Hypothalamus (tissue), 51 donors: ENCODE results near the gene CDH3.

Experiments used
- DNase-seq, 51 donors: peaks; one replicate each; lab custom pipeline; 2025; lab: John Stamatoyannopoulos, UW

The CDH3 gene

DNA sequence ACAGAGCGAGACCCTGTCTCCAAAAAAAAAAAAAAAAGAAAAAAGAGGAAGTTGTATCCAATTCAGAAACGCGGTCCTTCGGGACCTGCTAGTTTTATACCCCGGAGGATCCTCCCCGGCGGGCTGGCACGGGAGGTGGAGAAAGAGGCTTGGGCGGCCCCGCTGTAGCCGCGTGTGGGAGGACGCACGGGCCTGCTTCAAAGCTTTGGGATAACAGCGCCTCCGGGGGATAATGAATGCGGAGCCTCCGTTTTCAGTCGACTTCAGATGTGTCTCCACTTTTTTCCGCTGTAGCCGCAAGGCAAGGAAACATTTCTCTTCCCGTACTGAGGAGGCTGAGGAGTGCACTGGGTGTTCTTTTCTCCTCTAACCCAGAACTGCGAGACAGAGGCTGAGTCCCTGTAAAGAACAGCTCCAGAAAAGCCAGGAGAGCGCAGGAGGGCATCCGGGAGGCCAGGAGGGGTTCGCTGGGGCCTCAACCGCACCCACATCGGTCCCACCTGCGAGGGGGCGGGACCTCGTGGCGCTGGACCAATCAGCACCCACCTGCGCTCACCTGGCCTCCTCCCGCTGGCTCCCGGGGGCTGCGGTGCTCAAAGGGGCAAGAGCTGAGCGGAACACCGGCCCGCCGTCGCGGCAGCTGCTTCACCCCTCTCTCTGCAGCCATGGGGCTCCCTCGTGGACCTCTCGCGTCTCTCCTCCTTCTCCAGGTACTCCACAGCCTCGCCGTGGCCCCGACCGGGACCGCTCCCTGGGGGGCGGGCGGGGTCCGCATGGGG, at the start of gene CDH3:
CDH3 (plus strand) TSS at position 596 of the 779 bp plus-strand sequence; CDS start at position 666, 70 bp downstream.
- peak in 3 of 51 donors; percentile 2 to 11 (median 4) for DNase-seq

- no peak for DNase-seq
These were observed 48.8 kb upstream of the CDH3 start for GRCh38 chr16:68596266-68596665.

- DNase-seq: no peak
These were observed 45.5 kb upstream of the CDH3 start for GRCh38 chr16:68599586-68599985.

DNA sequence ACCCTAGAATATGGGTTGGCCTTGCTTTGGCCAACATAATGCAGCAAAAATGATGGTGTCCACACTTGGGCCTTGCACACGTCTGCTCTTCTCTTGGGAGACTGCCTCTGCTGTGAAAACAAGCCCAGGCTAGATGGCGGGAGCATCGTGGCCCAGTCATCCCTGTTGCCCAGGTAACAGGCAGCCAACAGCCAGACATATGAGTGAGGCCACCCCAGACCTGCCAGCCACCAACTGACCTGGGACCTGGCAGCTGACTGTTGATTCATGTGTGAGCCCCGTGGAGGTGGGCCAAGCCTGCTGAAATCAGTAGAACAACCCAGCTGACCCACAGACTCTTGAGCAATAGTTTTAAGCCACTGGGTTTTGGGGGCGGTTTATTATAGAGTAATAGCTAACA, 39.4 kb upstream of the CDH3 start:
- DNase-seq: no peak

DNA sequence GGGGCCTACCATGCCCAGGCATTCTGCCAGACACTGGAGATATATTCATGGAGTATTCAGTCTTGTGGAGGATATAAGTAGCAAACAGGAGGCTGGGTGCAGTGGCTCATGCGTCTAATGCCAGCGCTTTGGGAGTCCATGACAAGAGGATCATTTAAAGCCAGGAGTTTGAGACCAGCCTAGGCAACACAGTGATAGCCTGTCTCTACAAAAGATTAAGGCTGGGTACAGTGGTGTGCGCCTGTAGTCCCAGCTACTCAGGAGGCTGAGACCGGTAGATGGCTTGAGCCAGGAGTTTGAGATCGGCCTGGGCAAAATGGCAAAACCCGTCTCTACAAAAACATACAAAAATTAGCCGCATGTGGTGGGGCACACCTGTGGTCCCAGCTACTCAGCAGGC, 37.7 kb upstream of the CDH3 start:
- DNase-seq: no peak

- no peak for DNase-seq
These were observed 36.8 kb upstream of the CDH3 start for GRCh38 chr16:68608330-68608729.

DNA sequence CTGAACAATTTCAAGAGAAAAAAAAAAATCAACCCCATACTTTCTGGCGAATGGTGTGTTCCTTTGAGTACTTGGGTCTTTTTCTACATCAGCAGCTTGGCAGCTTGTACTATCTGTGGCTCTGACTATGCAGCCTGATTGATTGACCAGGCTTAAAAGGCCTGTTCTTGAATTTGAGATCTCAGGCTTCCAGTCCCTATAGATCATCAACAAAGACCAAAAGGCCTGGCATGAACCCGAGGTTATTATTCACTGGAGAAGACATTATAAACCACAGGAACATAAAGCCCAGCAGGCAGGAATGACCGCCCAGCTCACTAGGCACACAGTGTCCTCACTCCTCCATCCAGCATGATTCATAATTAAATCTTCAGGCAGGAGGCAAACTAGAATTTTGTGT, 32.1 kb upstream of the CDH3 start:
- no peak for DNase-seq

- no peak for DNase-seq
These were observed 27.4 kb upstream of the CDH3 start for GRCh38 chr16:68617734-68618133.

DNA sequence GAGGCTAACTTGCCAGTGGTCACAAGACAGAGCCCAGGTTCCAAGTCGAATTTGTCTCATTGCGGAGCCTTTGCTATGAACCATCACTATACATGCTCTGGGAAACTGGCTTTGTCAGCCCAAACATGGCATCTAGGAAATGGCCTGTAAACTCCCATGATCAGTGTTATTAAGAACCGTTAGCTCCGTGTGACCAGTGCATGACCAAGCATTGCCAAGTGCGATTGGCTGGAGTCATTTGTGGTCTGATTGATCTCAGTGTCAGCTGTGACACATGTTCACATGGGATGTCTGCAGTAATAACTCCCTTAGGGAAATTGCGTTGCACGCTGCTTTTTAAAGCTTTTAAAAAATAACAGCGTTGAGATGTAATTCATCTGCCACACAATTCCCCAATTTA, 18.6 kb upstream of the CDH3 start:
- DNase-seq: no peak

GRCh38 chr16:68627951-68628425, 17.1 kb upstream of the CDH3 start:
- no peak for DNase-seq

GRCh38 chr16:68629351-68629910, 15.7 kb upstream of the CDH3 start:
- DNase-seq: no peak

DNA sequence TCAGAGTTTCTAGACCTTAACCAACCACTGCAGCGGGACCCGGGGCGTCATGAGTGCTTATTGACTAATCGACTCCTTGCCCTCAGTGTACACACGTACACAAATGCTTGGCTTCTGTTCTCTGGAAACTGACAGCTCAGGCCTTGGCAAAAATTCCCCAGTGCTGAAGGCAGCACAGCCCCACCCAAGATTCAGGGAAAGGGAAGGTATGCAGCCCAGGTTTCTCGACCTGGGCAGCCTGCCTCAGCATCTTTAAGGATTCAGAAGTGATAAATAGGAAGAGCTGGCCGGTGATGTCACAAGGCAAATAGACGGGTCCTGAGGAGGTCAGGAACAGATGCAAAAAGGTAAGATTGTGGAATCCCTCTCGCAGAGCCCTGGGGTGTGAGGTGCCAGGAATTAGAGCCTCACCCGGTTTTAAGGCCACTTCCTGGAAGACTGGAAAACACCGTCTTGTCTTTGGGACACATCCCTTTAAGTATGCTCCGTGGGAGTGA, 9.0 kb upstream of the CDH3 start:
- DNase-seq: no peak

- no peak for DNase-seq
These were observed 8.3 kb upstream of the CDH3 start for GRCh38 chr16:68636818-68637217.

DNA sequence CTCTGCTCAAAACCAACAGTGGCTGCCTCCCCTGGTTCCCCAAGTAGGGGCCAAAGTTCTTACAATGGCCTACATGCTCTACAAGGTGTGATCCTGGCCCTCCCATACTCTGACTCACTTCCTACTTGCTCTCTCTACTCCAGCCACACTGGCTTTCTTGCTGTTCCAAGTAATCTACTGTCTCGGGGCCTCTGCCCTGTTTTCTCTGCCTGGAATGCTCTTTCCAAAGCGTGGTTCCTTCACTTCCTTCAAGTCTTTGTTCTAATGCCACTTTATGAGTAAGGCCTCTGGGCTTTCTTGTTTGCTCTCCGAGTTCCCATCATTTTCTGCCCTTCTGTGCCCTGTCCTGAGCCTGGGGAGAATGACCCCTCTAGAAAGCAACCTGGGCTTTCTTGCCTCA, 4.1 kb upstream of the CDH3 start:
- no peak for DNase-seq

DNA sequence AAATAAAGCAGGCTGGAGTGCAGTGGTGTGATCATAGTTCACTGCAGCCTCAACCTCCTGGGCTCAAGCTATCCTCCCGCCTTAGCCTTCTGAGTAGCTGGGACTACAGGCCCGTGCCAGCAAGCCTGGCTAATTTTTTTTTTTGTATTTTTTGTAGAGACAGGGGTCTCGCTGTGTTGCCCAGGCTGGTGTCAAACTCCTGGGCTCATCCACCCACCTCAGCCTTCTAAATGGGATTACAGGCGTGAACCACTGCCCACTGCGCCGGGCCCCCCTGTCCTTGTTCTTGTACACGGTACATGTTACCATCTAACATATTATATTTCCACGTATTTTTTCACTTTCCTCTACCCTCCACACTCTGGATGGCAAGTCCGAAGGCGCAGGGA, 3.1 kb upstream of the CDH3 start:
- DNase-seq: no peak

DNA sequence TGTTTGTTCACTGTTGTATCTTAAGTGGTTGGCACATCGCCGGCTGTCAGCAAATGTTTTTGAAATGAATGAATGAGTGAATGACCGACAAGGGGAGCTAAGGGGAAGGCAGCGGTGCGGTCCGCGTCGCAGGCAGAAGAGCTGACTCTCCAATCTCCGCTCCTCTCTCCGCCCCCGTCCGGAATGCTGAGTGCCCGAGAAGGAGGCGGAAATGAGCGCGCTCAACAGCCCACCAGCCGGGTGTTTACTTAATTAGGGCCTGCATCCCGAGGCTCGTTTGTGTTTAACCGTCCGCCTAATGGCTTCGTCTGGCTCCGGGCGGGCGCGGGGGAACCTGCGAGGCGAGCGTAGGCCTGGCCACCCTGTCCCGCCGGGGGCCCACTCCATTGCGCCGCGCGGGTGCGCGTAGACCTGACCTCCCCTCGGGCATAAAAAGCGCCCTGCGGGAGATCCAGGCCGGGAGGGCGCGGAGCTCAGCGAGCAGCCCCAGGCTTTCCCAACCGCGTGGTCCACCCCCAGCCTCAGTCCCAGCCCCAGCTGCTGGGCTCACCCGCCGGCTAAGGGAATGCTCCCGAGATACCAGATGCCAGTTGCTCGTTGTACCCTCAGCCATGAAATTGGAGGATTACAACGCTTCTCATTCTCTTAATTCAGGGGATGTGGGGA, 2.5 kb upstream of the CDH3 start:
- DNase-seq: peak in 3 of 51 donors; percentile 8 to 19 (median 10)

DNA sequence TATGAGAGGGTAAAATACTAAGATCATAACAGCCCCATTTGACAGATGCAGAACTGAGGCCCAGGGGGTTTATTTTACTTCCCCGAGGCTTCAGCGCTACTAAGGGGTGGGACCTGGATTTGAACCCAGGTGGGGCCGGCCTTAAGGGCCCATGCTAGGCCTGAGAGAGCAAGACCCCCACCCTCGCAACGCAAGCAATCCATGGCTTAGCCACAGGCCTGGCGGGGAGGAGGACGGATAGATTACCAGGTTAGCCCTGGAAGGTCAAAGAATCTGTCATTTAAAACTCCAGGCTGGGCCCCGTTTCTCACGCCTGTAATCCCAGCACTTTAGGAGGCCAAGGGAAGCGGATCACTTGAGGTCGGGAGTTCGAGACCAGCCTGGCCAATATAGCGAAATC, 1.9 kb upstream of the CDH3 start:
- DNase-seq: no peak

DNA sequence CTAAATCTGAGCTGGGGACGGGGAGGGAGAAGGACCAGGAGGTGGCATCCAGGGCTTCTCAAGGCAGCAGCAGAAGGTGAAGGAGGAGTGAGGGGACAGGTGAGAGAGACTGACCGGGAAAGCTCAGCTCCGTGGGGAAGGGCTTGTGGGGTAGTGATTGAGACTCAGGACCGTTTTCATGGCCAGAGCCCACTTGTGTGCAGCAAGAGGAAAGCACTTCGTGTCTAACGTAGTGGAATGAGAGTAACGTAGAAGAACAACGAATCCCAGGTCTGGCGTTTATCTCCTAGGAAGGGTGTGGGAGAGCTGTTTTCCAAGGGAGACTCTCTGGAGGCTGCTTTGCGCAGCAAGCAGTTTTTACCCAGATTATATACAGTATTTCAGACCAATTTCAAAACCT, 1.3 kb upstream of the CDH3 start:
- no peak for DNase-seq

GRCh38 chr16:68644296-68644695, 814 bp upstream of the CDH3 start:
- no peak for DNase-seq

DNA sequence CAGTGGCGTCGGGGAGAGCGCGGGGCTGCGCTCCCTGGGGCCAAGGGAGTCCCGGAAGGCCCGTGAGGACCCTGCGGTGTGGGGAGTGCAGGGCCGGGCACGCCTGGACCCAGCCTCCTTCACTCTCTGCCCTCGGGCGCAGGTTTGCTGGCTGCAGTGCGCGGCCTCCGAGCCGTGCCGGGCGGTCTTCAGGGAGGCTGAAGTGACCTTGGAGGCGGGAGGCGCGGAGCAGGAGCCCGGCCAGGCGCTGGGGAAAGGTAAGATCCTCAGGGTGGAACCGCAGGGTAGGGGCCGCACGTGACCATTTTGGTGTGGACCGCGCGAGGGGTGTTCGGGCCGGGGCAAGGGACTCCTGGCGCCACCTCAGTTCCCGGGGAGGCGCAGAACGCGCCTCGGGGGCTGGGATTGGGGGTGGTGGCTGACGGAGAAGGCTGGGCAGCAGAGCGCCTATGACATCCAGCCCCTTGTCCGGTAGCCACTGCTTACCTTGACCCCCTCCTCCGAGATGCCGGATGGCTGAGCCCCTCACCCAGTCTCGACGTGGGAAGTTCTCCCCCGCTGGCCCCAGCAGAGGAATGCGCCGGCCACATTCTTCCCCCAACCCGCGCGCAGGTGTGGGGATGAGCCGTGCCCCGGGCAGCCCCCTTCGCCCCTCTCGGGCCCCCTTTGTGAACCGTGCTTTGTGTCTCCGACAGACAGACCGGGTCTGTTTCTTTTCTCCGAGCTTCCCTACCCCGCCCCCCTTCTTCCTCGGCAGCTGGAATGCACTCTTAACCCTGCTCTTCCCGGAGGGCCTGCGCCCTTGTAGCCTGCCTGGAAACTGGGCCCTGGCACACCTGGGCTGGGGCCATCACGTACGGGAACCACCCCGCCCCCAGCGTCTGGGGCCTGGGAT, 631 bp downstream of the CDH3 start:
- DNase-seq: no peak
